DMS 273 (cell line): Measurements from ENCODE around the gene YKT6.
A peak's percentile ranks its signal among the peaks of the same experiment; 100 is the strongest.

Experiments used
- DNase-seq: peaks from one replicate; lab custom pipeline; 2025; ENCODE audit not compliant: unreplicated experiment; lab: John Stamatoyannopoulos, UW

The YKT6 gene

GRCh38 chr7:44200699-44201461 is at the start of gene YKT6:
Gene YKT6, plus strand, starts transcription at chr7:44200978. Its CDS starts 158 bp downstream, at chr7:44201136.
- DNase-seq, result peak; percentile 100

- DNase-seq, result peak; percentile 43
These were observed 48.8 kb upstream of the YKT6 start for GRCh38 chr7:44151956-44152355.

- no peak for DNase-seq
These were observed 47.5 kb upstream of the YKT6 start for GRCh38 chr7:44152971-44153947.

- DNase-seq, result no peak
These were observed 46.8 kb upstream of the YKT6 start for GRCh38 chr7:44153948-44154335.

GRCh38 chr7:44154703-44155102 is 46.1 kb upstream of the YKT6 start:
- DNase-seq, result peak; percentile 44

GRCh38 chr7:44155191-44156185 is 45.3 kb upstream of the YKT6 start:
- DNase-seq, result peak; percentile 86

- no peak for DNase-seq
These were observed 44.2 kb upstream of the YKT6 start for GRCh38 chr7:44156453-44157010.

- DNase-seq, result peak; percentile 97
These were observed 43.4 kb upstream of the YKT6 start for GRCh38 chr7:44157116-44158080.

- peak; percentile 89 for DNase-seq
These were observed 42.5 kb upstream of the YKT6 start for GRCh38 chr7:44158096-44158872.

- peak; percentile 64 for DNase-seq
These were observed 41.7 kb upstream of the YKT6 start for GRCh38 chr7:44158873-44159631.

- no peak for DNase-seq
These were observed 40.8 kb upstream of the YKT6 start for GRCh38 chr7:44159824-44160630.

GRCh38 chr7:44161371-44161770 is 39.4 kb upstream of the YKT6 start:
- DNase-seq, result no peak

GRCh38 chr7:44162179-44162578 is 38.6 kb upstream of the YKT6 start:
- no peak for DNase-seq

GRCh38 chr7:44162785-44163395 is 37.9 kb upstream of the YKT6 start:
- DNase-seq, result no peak

GRCh38 chr7:44163591-44163990 is 37.2 kb upstream of the YKT6 start:
- DNase-seq, result no peak

- no peak for DNase-seq
These were observed 32.9 kb upstream of the YKT6 start for GRCh38 chr7:44167920-44168319.
